Lower leg skin (tissue), 3 donors: Measurements from ENCODE around the gene SHCBP1L.

Experiments
- POLR2A ChIP-seq, 2 donors: fragments of 450-650 bp; IDR thresholded peaks; one replicate each; pipeline ENCODE4 v1.6.1; 2016 to 2017; ENCODE audit warnings: antibody characterized with exemption in 2 of 2, mild to moderate bottlenecking in 1 of 2, moderate library complexity in 1 of 2
- TF ChIP-seq, protein P1 (sequence below), 3 donors: fragments of 450-650 bp; IDR thresholded peaks; one replicate each; pipeline ENCODE4 v1.5.1; 2016; ENCODE audit warnings: antibody characterized with exemption in 3 of 3, mild to moderate bottlenecking in 3 of 3, moderate library complexity in 2 of 3

GRCh38 chr1:182888736-182889531, 64.0 kb downstream of the SHCBP1L start:
- TF ChIP-seq POLR2A (IDR thresholded peaks at IDR 0.05): no peak
- TF ChIP-seq, protein P1, sequence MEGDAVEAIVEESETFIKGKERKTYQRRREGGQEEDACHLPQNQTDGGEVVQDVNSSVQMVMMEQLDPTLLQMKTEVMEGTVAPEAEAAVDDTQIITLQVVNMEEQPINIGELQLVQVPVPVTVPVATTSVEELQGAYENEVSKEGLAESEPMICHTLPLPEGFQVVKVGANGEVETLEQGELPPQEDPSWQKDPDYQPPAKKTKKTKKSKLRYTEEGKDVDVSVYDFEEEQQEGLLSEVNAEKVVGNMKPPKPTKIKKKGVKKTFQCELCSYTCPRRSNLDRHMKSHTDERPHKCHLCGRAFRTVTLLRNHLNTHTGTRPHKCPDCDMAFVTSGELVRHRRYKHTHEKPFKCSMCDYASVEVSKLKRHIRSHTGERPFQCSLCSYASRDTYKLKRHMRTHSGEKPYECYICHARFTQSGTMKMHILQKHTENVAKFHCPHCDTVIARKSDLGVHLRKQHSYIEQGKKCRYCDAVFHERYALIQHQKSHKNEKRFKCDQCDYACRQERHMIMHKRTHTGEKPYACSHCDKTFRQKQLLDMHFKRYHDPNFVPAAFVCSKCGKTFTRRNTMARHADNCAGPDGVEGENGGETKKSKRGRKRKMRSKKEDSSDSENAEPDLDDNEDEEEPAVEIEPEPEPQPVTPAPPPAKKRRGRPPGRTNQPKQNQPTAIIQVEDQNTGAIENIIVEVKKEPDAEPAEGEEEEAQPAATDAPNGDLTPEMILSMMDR (IDR thresholded peaks at IDR 0.05): no peak
